ENCODE results near the gene OGG1. TPM values are rescaled to one million over a fixed set of nuclear protein-coding genes. Genes with fewer than 3 reads are reported as not detected.
A peak's percentile ranks its signal among the peaks of the same experiment; 100 is the strongest.

OGG1 gene
- total and polyA plus RNA-seq, 10 of the 15 experiments (the other 5 are each of a cell fraction or from before 2014, with no cell fraction given) = 4.8 to 38.8 (median 27.2) TPM

DNA sequence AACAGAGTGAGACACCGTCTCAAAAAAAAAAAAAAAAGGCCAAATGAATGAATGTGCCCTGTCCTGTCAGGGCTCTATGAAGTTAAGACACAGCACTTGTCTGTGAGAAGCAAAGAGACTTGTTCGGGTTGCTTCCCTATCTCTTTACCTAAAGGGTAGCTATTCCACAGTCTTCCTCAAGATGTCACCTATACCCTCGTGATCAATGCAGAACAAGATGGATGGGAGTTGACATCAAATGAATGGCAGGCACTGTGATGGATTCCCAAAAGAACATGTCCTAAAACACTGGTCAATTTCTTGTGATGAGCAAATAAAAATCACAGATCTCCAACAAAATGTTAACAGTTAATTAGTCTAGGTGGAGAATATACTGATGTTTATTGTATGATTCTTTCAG is 33.0 kb downstream of the OGG1 start (continued):
- TF ChIP-seq, protein P1, sequence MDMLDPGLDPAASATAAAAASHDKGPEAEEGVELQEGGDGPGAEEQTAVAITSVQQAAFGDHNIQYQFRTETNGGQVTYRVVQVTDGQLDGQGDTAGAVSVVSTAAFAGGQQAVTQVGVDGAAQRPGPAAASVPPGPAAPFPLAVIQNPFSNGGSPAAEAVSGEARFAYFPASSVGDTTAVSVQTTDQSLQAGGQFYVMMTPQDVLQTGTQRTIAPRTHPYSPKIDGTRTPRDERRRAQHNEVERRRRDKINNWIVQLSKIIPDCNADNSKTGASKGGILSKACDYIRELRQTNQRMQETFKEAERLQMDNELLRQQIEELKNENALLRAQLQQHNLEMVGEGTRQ (IDR thresholded peaks at IDR 0.05; ENCODE audit: borderline replicate concordance, low read depth, low read length) = no peak
- TF ChIP-seq SMC3 (IDR thresholded peaks at IDR 0.05; ENCODE audit: borderline replicate concordance, low read length) (0 out of 2 replicates have a peak, but pooled peaks have one; percentile 9), STAT1 (conservative IDR thresholded peaks at IDR 0.05) (no peak), POLR2AphosphoS2 (IDR thresholded peaks at IDR 0.05; ENCODE audit: low read depth, low read length) (no peak)

DNA sequence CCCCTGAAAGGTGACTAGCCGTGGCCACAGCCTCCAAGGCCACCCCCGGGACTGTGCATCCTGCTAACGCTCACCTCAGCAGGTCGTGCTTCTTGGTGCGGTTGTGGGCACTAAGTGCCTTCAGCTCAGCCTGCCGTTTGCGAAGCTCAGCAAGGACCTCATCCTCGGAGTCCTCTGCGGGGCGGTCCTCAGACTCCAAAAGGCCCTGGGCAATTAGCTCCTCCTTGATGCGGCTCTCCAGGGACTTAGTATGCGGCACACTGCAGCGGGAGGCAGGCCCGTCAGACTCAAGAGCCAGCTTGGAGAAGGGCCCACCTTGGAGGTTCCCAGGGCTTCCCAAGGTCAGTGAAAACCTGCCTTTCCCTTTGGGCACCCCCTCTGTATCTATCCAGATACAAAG is 34.2 kb downstream of the OGG1 start:
- POLR2A ChIA-PET = no interaction called here
- SMC1A ChIA-PET (ENCODE audit: uncharacterized antibody, unreplicated experiment) = no interaction called here
- in situ Hi-C loops (cut with MboI) = no loop called here
- DNase-seq (ENCODE audit: low read depth, low spot score) (no peak), FAIRE-seq (no peak), ATAC-seq (no peak)
- Histone ChIP-seq H3K36me3 (ENCODE audit: control insufficient read depth in 2 of 2, insufficient read depth in 2 of 2, low read length in 1 of 2) (peaks cover 4 to 7% of the 10 kb centered on the region in 2 experiments; a peak in 2 of 4 replicates), H3K9ac (ENCODE audit: control insufficient read depth, insufficient read depth, low read length) (no peak overlapping the region), H4K20me1 (ENCODE audit: control insufficient read depth, insufficient read depth) (no peaks in the 10 kb centered on the region), H3K4me2 (ENCODE audit: control insufficient read depth, insufficient read depth) (no peak overlapping the region), H3K27me3 (replicated peaks in 1 of 2; ENCODE audit: control insufficient read depth in 2 of 2, insufficient read depth in 2 of 2, low read length in 1 of 2) (no peaks in the 10 kb centered on the region), H3K4me1 (ENCODE audit: control insufficient read depth, insufficient read depth, low read length) (peaks cover 24% of the 10 kb centered on the region), H2AFZ (ENCODE audit: control insufficient read depth, low read depth, low read length) (no peak overlapping the region), H3K4me3 (no peak overlapping the region), H3K9me3 (replicated peaks; ENCODE audit: control insufficient read depth, insufficient read depth, low read length) (no peaks in the 10 kb centered on the region), H3K27ac (ENCODE audit: control insufficient read depth, insufficient read depth) (no peak overlapping the region), H3K79me2 (ENCODE audit: control insufficient read depth, insufficient read depth, low read length) (no peaks in the 10 kb centered on the region)
- CTCF ChIA-PET = interaction anchor here (0.7 kb wide), 1 partner anchor 51 kb away, joined by 3 read pairs; no protein-coding TSS in a partner anchor
- intact Hi-C loops (cut with micrococcal nuclease; ENCODE audit: unreplicated experiment) = no loop called here
- 92% methylated on average over 14 of the region's 14 CpGs for WGBS (ENCODE audit: insufficient coverage, insufficient replicate concordance, low lambda C conversion rate, missing lambda C conversion rate)
- BruUV-seq (replicated peaks) = no TSS peak
- RAD21 ChIA-PET (ENCODE audit: unreplicated experiment) = no interaction called here
- TF ChIP-seq, protein P2, sequence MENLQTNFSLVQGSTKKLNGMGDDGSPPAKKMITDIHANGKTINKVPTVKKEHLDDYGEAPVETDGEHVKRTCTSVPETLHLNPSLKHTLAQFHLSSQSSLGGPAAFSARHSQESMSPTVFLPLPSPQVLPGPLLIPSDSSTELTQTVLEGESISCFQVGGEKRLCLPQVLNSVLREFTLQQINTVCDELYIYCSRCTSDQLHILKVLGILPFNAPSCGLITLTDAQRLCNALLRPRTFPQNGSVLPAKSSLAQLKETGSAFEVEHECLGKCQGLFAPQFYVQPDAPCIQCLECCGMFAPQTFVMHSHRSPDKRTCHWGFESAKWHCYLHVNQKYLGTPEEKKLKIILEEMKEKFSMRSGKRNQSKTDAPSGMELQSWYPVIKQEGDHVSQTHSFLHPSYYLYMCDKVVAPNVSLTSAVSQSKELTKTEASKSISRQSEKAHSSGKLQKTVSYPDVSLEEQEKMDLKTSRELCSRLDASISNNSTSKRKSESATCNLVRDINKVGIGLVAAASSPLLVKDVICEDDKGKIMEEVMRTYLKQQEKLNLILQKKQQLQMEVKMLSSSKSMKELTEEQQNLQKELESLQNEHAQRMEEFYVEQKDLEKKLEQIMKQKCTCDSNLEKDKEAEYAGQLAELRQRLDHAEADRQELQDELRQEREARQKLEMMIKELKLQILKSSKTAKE (IDR thresholded peaks at IDR 0.05; ENCODE audit: low read depth, poor library complexity, severe bottlenecking) = no peak
- TF ChIP-seq PAX8 (IDR thresholded peaks at IDR 0.05) = no peak
- TF ChIP-seq RBBP5 (conservative IDR thresholded peaks at IDR 0.05) = no peak
- TF ChIP-seq, protein P3, sequence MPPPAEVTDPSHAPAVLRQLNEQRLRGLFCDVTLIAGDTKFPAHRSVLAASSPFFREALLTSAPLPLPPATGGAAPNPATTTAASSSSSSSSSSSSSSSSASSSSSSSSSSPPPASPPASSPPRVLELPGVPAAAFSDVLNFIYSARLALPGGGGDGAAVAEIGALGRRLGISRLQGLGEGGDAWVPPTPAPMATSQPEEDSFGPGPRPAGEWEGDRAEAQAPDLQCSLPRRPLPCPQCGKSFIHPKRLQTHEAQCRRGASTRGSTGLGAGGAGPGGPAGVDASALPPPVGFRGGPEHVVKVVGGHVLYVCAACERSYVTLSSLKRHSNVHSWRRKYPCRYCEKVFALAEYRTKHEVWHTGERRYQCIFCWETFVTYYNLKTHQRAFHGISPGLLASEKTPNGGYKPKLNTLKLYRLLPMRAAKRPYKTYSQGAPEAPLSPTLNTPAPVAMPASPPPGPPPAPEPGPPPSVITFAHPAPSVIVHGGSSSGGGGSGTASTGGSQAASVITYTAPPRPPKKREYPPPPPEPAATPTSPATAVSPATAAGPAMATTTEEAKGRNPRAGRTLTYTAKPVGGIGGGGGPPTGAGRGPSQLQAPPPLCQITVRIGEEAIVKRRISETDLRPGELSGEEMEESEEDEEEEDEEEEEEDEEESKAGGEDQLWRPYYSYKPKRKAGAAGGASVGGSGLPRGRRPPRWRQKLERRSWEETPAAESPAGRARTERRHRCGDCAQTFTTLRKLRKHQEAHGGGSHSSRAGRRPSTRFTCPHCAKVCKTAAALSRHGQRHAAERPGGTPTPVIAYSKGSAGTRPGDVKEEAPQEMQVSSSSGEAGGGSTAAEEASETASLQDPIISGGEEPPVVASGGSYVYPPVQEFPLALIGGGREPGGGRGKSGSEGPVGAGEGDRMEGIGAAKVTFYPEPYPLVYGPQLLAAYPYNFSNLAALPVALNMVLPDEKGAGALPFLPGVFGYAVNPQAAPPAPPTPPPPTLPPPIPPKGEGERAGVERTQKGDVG (CRISPR knock-in tag; IDR thresholded peaks at IDR 0.05) = no peak
- TF ChIP-seq, protein P4, sequence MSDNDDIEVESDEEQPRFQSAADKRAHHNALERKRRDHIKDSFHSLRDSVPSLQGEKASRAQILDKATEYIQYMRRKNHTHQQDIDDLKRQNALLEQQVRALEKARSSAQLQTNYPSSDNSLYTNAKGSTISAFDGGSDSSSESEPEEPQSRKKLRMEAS (IDR thresholded peaks at IDR 0.05; ENCODE audit: low read depth, low read length) = no peak
- no peak for TF ChIP-seq HDAC6 (IDR thresholded peaks at IDR 0.05; ENCODE audit: unreplicated experiment)
- no peak for TF ChIP-seq NFXL1 (IDR thresholded peaks at IDR 0.05; ENCODE audit: borderline replicate concordance)
- TF ChIP-seq FOXM1 (IDR thresholded peaks at IDR 0.05; ENCODE audit: low read depth, low read length) = no peak
- TF ChIP-seq, protein P1 (IDR thresholded peaks at IDR 0.05; ENCODE audit: borderline replicate concordance, low read depth, low read length) = no peak
- TF ChIP-seq BACH1 (IDR thresholded peaks at IDR 0.05; ENCODE audit: borderline replicate concordance) = no peak
- TF ChIP-seq, protein P5, sequence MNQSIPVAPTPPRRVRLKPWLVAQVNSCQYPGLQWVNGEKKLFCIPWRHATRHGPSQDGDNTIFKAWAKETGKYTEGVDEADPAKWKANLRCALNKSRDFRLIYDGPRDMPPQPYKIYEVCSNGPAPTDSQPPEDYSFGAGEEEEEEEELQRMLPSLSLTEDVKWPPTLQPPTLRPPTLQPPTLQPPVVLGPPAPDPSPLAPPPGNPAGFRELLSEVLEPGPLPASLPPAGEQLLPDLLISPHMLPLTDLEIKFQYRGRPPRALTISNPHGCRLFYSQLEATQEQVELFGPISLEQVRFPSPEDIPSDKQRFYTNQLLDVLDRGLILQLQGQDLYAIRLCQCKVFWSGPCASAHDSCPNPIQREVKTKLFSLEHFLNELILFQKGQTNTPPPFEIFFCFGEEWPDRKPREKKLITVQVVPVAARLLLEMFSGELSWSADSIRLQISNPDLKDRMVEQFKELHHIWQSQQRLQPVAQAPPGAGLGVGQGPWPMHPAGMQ (IDR thresholded peaks at IDR 0.05; ENCODE audit: borderline replicate concordance) = no peak

Measured in GM12878 (cell line).